Neural progenitor cell (in vitro differentiated cells): ENCODE data around the gene MVB12B. TPM values are rescaled to one million over a fixed set of nuclear protein-coding genes. Genes with fewer than 3 reads are reported as not detected.

ENCODE experiments used
- DNase-seq: peaks from one replicate; pipeline ENCODE4 v3.0.0-alpha.2; 2016; ENCODE audit warnings: low spot score
- H2AFZ ChIP-seq: fragments of 200-600 bp; sonication (generic); replicated peaks from 2 replicates; pipeline ENCODE4 v1.6.1; 2016; ENCODE audit warnings: antibody characterized with exemption
- H3F3A ChIP-seq: fragments of 200-600 bp; sonication (generic); 2 replicates; pipeline ENCODE4 v1.6.1; 2016; ENCODE audit warnings: antibody characterized with exemption, low read depth
- H3K27ac ChIP-seq: fragments of 200-600 bp; sonication (generic); 2 replicates; pipeline ENCODE4 v1.5.1; 2016; ENCODE audit warnings: mild to moderate bottlenecking
- H3K27me3 ChIP-seq: fragments of 200-600 bp; sonication (generic); 2 replicates; pipeline ENCODE4 v1.6.1; 2016; ENCODE audit warnings: mild to moderate bottlenecking, moderate library complexity
- H3K36me3 ChIP-seq: fragments of 200-600 bp; sonication (generic); 2 replicates; pipeline ENCODE4 v1.5.1; 2016
- H3K4me1 ChIP-seq: fragments of 200-600 bp; sonication (generic); 2 replicates; pipeline ENCODE4 v1.6.1; 2016; ENCODE audit warnings: mixed run types
- H3K4me2 ChIP-seq: fragments of 200-600 bp; sonication (generic); 2 replicates; pipeline ENCODE4 v1.6.1; 2016
- H3K4me3 ChIP-seq: fragments of 200-600 bp; sonication (generic); 2 replicates; pipeline ENCODE4 v1.5.1; 2016
- H3K79me2 ChIP-seq: fragments of 200-600 bp; sonication (generic); 2 replicates; pipeline ENCODE4 v1.6.1; 2016; ENCODE audit warnings: low read depth
- H3K9ac ChIP-seq: fragments of 200-600 bp; sonication (generic); 2 replicates; pipeline ENCODE4 v1.6.1; 2016
- H3K9me3 ChIP-seq: fragments of 200-600 bp; sonication (generic); 2 replicates; pipeline ENCODE4 v1.5.1; 2016; ENCODE audit warnings: low read depth
- H4K20me1 ChIP-seq: fragments of 200-600 bp; sonication (generic); 2 replicates; pipeline ENCODE4 v1.6.1; 2016; ENCODE audit warnings: low read depth
- H3K27ac Mint-ChIP-seq: 3 replicates; pipeline ENCODE4 v1.8.0; 2021; ENCODE audit warnings: mixed read lengths
- H3K27me3 Mint-ChIP-seq: 2 replicates; pipeline ENCODE4 v1.8.0; 2022; ENCODE audit warnings: low read depth, mild to moderate bottlenecking, inconsistent platforms, moderate library complexity, mixed read lengths; ENCODE audit not compliant: insufficient read depth
- H3K36me3 Mint-ChIP-seq: 3 replicates; pipeline ENCODE4 v1.8.0; 2021; ENCODE audit warnings: mixed read lengths
- H3K4me1 Mint-ChIP-seq: 3 replicates; pipeline ENCODE4 v1.8.0; 2021; ENCODE audit warnings: mixed read lengths
- H3K4me3 Mint-ChIP-seq: 3 replicates; pipeline ENCODE4 v1.8.0; 2021; ENCODE audit warnings: mild to moderate bottlenecking, moderate library complexity, mixed read lengths
- H3K9me3 Mint-ChIP-seq: 3 replicates; pipeline ENCODE4 v1.8.0; 2020; ENCODE audit warnings: mixed read lengths
- EZH2 ChIP-seq: fragments of 200-600 bp; sonication (generic); IDR thresholded peaks from 2 replicates; pipeline ENCODE4 v1.6.1; 2017; ENCODE audit warnings: antibody characterized with exemption, mild to moderate bottlenecking, moderate library complexity
- EZH2phosphoT487 ChIP-seq: fragments of 200-600 bp; sonication (generic); IDR thresholded peaks from 2 replicates; pipeline ENCODE4 v1.6.1; 2017; ENCODE audit warnings: antibody characterized with exemption
- total RNA-seq: library from RNA; depleted of rRNA; stranded (reverse); fragments of >200 nt; gene quantifications from 2 replicates; pipeline ENCODE4 v1.2.3, GENCODE V29; 2015; ENCODE audit warnings: low replicate concordance
- TF ChIP-seq, protein P1 (sequence below): fragments of 200-600 bp; sonication (generic); IDR thresholded peaks from 2 replicates; pipeline ENCODE4 v1.5.1; 2017; ENCODE audit warnings: antibody characterized with exemption, mild to moderate bottlenecking

MVB12B gene
- total RNA-seq, 1 donor from 2014 or later, result 16.1 TPM

- no peak overlapping the region for H3K27ac Mint-ChIP-seq
These were observed 91.1 kb downstream of the MVB12B start for GRCh38 chr9:126417684-126418083.

GRCh38 chr9:126418608-126419007, 92.0 kb downstream of the MVB12B start:
- H3K36me3 ChIP-seq, result no peaks in the 10 kb centered on the region
- peaks cover 20% of the 10 kb centered on the region for H3F3A ChIP-seq

More at GRCh38 chr9:126417684-126418083, 91.1 kb downstream of the MVB12B start:
- no peaks in the 10 kb centered on the region for H3K27me3 ChIP-seq
- H3K4me2 ChIP-seq, result no peak overlapping the region
- TF ChIP-seq EZH2 (no peak), EZH2phosphoT487 (no peak)
- TF ChIP-seq, protein P1, sequence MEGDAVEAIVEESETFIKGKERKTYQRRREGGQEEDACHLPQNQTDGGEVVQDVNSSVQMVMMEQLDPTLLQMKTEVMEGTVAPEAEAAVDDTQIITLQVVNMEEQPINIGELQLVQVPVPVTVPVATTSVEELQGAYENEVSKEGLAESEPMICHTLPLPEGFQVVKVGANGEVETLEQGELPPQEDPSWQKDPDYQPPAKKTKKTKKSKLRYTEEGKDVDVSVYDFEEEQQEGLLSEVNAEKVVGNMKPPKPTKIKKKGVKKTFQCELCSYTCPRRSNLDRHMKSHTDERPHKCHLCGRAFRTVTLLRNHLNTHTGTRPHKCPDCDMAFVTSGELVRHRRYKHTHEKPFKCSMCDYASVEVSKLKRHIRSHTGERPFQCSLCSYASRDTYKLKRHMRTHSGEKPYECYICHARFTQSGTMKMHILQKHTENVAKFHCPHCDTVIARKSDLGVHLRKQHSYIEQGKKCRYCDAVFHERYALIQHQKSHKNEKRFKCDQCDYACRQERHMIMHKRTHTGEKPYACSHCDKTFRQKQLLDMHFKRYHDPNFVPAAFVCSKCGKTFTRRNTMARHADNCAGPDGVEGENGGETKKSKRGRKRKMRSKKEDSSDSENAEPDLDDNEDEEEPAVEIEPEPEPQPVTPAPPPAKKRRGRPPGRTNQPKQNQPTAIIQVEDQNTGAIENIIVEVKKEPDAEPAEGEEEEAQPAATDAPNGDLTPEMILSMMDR, result no peak
- H3K4me3 ChIP-seq, result no peak overlapping the region
- H3K9ac ChIP-seq, result no peak overlapping the region
- no peak overlapping the region for H3K27ac ChIP-seq
- peaks cover 31% of the 10 kb centered on the region for H3K4me1 ChIP-seq
- Mint-ChIP-seq H3K27me3 (peaks cover 5% of the 10 kb centered on the region), H3K4me3 (no peak overlapping the region), H3K4me1 (peaks cover 14% of the 10 kb centered on the region), H3K36me3 (peaks cover 16% of the 10 kb centered on the region), H3K9me3 (no peaks in the 10 kb centered on the region)
- H3K36me3 ChIP-seq, result no peaks in the 10 kb centered on the region
- no peak for DNase-seq
- H2AFZ ChIP-seq, result no peak overlapping the region
- H3K9me3 ChIP-seq, result no peaks in the 10 kb centered on the region
- peaks cover 18% of the 10 kb centered on the region for H3F3A ChIP-seq
- H3K79me2 ChIP-seq, result no peaks in the 10 kb centered on the region
- H4K20me1 ChIP-seq, result peaks cover 11% of the 10 kb centered on the region

DNA sequence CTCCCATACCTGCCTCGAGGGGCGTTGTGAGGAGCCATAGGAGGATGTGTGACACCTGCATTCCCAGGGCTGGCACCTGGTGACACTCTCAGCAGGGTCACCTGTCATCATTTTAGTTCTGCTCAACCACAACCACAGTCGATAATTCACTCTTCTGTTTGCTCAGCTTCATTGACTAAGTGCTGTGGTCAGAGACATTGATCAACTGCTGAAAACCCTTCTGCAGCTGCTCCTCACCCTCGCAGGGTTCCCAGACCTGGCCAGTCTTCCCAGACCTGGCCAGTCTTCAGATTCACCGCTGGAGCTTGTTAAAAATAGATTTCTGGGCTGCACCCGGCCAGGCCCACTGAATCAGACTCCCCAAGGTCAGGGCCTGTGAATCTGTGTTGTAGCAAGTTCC, 92.8 kb downstream of the MVB12B start:
- no peak overlapping the region for H3K27ac ChIP-seq
- H3K9me3 ChIP-seq, result no peaks in the 10 kb centered on the region
- no peak overlapping the region for H3K4me2 ChIP-seq
- no peak overlapping the region for H3K4me3 Mint-ChIP-seq
- H3K27me3 ChIP-seq, result no peaks in the 10 kb centered on the region
- peaks cover 17% of the 10 kb centered on the region for H3K4me1 Mint-ChIP-seq
- no peaks in the 10 kb centered on the region for H3K9me3 Mint-ChIP-seq
- H3K4me3 ChIP-seq, result no peak overlapping the region
- peaks cover 16% of the 10 kb centered on the region for H4K20me1 ChIP-seq
- peaks cover 22% of the 10 kb centered on the region for H3K36me3 Mint-ChIP-seq
- H3K4me1 ChIP-seq, result peaks cover 36% of the 10 kb centered on the region
- TF ChIP-seq EZH2phosphoT487 (no peak), EZH2 (no peak)
- TF ChIP-seq, protein P1, result no peak
- H3K27ac Mint-ChIP-seq, result no peak overlapping the region
- no peak overlapping the region for H3K9ac ChIP-seq
- peaks cover 5% of the 10 kb centered on the region for H3K27me3 Mint-ChIP-seq
- no peaks in the 10 kb centered on the region for H3K36me3 ChIP-seq
- no peak for DNase-seq
- peaks cover 20% of the 10 kb centered on the region for H3F3A ChIP-seq
- H2AFZ ChIP-seq, result no peak overlapping the region
- no peaks in the 10 kb centered on the region for H3K79me2 ChIP-seq

More at GRCh38 chr9:126418608-126419007, 92.0 kb downstream of the MVB12B start:
- Mint-ChIP-seq H3K4me1 (peaks cover 17% of the 10 kb centered on the region), H3K4me3 (no peak overlapping the region), H3K36me3 (peaks cover 16% of the 10 kb centered on the region), H3K9me3 (no peaks in the 10 kb centered on the region), H3K27ac (peak overlapping the region; percentile 12), H3K27me3 (peaks cover 5% of the 10 kb centered on the region)
- TF ChIP-seq EZH2 (no peak), EZH2phosphoT487 (no peak)
- TF ChIP-seq, protein P1, result no peak
- no peak overlapping the region for H3K4me2 ChIP-seq
- no peaks in the 10 kb centered on the region for H3K27me3 ChIP-seq
- H4K20me1 ChIP-seq, result peaks cover 16% of the 10 kb centered on the region
- no peaks in the 10 kb centered on the region for H3K79me2 ChIP-seq
- no peak overlapping the region for H2AFZ ChIP-seq
- no peak overlapping the region for H3K27ac ChIP-seq
- no peaks in the 10 kb centered on the region for H3K9me3 ChIP-seq
- H3K4me3 ChIP-seq, result no peak overlapping the region
- H3K9ac ChIP-seq, result no peak overlapping the region
- H3K4me1 ChIP-seq, result peaks cover 36% of the 10 kb centered on the region
- DNase-seq, result no peak
